Peyer's patch (tissue), 4 donors: ENCODE measurements around the gene FGD5. TPM values are rescaled to one million over a fixed set of nuclear protein-coding genes. Genes with fewer than 3 reads are reported as not detected.

Source experiments
- DNase-seq, 3 donors: peaks; one replicate each; pipeline ENCODE4 v3.0.0-alpha.2; 2017 to 2019
- H3K27ac ChIP-seq, 4 donors: fragments of 200-600 bp; sonication (generic); one replicate each; pipeline ENCODE4 v1.5.1; 2016 to 2019
- H3K27me3 ChIP-seq, 2 donors: fragments of 200-600 bp; sonication (generic); one replicate each; pipeline ENCODE4 v1.5.1; 2019
- H3K36me3 ChIP-seq, 3 donors: fragments of 200-600 bp; sonication (generic); one replicate each; pipeline ENCODE4 v1.5.1; 2016 to 2019
- H3K4me1 ChIP-seq, 4 donors: fragments of 200-600 bp; sonication (generic); one replicate each; pipeline ENCODE4 v1.5.1; 2016 to 2019
- H3K4me3 ChIP-seq, 4 donors: fragments of 200-600 bp; sonication (generic); 1 replicate in 3 of 4; 2 replicates in 1 of 4; pipeline ENCODE4 v1.5.1; 2016 to 2019; ENCODE audit warnings: mild to moderate bottlenecking in 1 of 4
- H3K9me3 ChIP-seq, 4 donors: fragments of 200-600 bp; sonication (generic); one replicate each; pipeline ENCODE4 v1.5.1; 2016 to 2019; ENCODE audit warnings: mild to moderate bottlenecking in 1 of 4
- CTCF ChIP-seq, 6 experiments: fragments of 450-650 bp in 4 of 6; fragments of 200-600 bp in 2 of 6; sonication (generic) in 1 of 6; IDR thresholded peaks; one replicate each; pipeline ENCODE4 v1.5.1; 2017 to 2019; ENCODE audit warnings: antibody characterized with exemption in 6 of 6, mild to moderate bottlenecking in 3 of 6, moderate library complexity in 1 of 6
- POLR2A ChIP-seq, 2 donors: fragments of 450-650 bp; IDR thresholded peaks; one replicate each; pipeline ENCODE4 v1.5.1; 2017; ENCODE audit warnings: antibody characterized with exemption in 2 of 2, mild to moderate bottlenecking in 2 of 2, moderate library complexity in 2 of 2
- total RNA-seq, 4 donors: library from RNA; depleted of rRNA; stranded (reverse); fragments of >200 nt; gene quantifications; one replicate each; pipeline ENCODE4 v1.1.0, GENCODE V29; 2016

The FGD5 gene
- total RNA-seq, 4 donors from 2014 or later: 8.6 to 65.2 (median 18.1) TPM

GRCh38 chr3:14911651-14912050 is 92.9 kb downstream of the FGD5 start:
- H3K27me3 ChIP-seq: no peaks in the 10 kb centered on the region
- no peak overlapping the region for H3K27ac ChIP-seq
- no peak for TF ChIP-seq POLR2A (IDR thresholded peaks at IDR 0.05)
- TF ChIP-seq CTCF (IDR thresholded peaks at IDR 0.05): no peak
- H3K9me3 ChIP-seq: no peaks in the 10 kb centered on the region
- DNase-seq: no peak
- H3K4me3 ChIP-seq: no peak overlapping the region
- H3K36me3 ChIP-seq: peaks cover 0 to 5% (median 0%) of the 10 kb centered on the region in 3 donors
- no peaks in the 10 kb centered on the region for H3K4me1 ChIP-seq

- TF ChIP-seq POLR2A (IDR thresholded peaks at IDR 0.05) (no peak), CTCF (IDR thresholded peaks at IDR 0.05) (no peak)
- no peak overlapping the region for H3K4me3 ChIP-seq
- H3K27ac ChIP-seq: no peak overlapping the region
- H3K27me3 ChIP-seq: no peaks in the 10 kb centered on the region
- DNase-seq: no peak
- peaks cover 0 to 5% (median 0%) of the 10 kb centered on the region in 3 donors for H3K36me3 ChIP-seq
- H3K9me3 ChIP-seq: no peaks in the 10 kb centered on the region
- no peaks in the 10 kb centered on the region for H3K4me1 ChIP-seq
Observed at GRCh38 chr3:14913071-14913925, 94.5 kb downstream of the FGD5 start.

- Histone ChIP-seq H3K27me3 (no peaks in the 10 kb centered on the region), H3K9me3 (no peaks in the 10 kb centered on the region), H3K27ac (no peak overlapping the region), H3K36me3 (peaks cover 0 to 5% (median 0%) of the 10 kb centered on the region in 3 donors), H3K4me3 (no peak overlapping the region), H3K4me1 (no peaks in the 10 kb centered on the region)
- TF ChIP-seq CTCF (IDR thresholded peaks at IDR 0.05): no peak
- TF ChIP-seq POLR2A (IDR thresholded peaks at IDR 0.05): no peak
- DNase-seq: no peak
Observed at GRCh38 chr3:14913926-14914778, 95.4 kb downstream of the FGD5 start.

GRCh38 chr3:14914779-14915117 is 96.0 kb downstream of the FGD5 start:
- Histone ChIP-seq H3K4me3 (no peak overlapping the region), H3K27ac (no peak overlapping the region), H3K9me3 (no peaks in the 10 kb centered on the region), H3K27me3 (no peaks in the 10 kb centered on the region), H3K4me1 (no peaks in the 10 kb centered on the region), H3K36me3 (peaks cover 0 to 5% (median 0%) of the 10 kb centered on the region in 3 donors)
- TF ChIP-seq POLR2A (IDR thresholded peaks at IDR 0.05) (no peak), CTCF (IDR thresholded peaks at IDR 0.05) (no peak)
- no peak for DNase-seq

- no peak overlapping the region for H3K27ac ChIP-seq
- no peak for DNase-seq
- H3K36me3 ChIP-seq: peaks cover 0 to 5% (median 0%) of the 10 kb centered on the region in 3 donors
- no peaks in the 10 kb centered on the region for H3K9me3 ChIP-seq
- H3K4me1 ChIP-seq: no peaks in the 10 kb centered on the region
- no peaks in the 10 kb centered on the region for H3K27me3 ChIP-seq
- no peak for TF ChIP-seq POLR2A (IDR thresholded peaks at IDR 0.05)
- peak in 3 of 6 experiments; percentile 24 to 42 (median 37) for TF ChIP-seq CTCF (IDR thresholded peaks at IDR 0.05)
- H3K4me3 ChIP-seq: no peak overlapping the region
Observed at GRCh38 chr3:14915636-14916222, 97.0 kb downstream of the FGD5 start.
